HepG2 (cell line): ENCODE results near the gene ENO4. TPM values are rescaled to one million over a fixed set of nuclear protein-coding genes. Genes with fewer than 3 reads are reported as not detected.

Source experiments
- ATAC-seq: fragments of 200-7000 bp; cut with Tn5 transposase; 3 replicates; pipeline ENCODE4 v1.9.1; 2020; ENCODE audit warnings: mild to moderate bottlenecking, moderate library complexity
- BruUV-seq: library from RNA; stranded (reverse); fragments of 400-500 nt; replicated peaks from 2 replicates; lab custom pipeline; 2021; lab: Mats Ljungman, UMichigan
- CTCF ChIA-PET: fragments of 300-600 bp; formaldehyde crosslinking; extraction: SDS; loops from one replicate; lab custom pipeline; 2021; ENCODE audit warnings: low total read pairs, inconsistent platforms, low intra/inter-chr PET ratio; lab: Yijun Ruan, JAX
- POLR2A ChIA-PET: fragments of 350-600 bp; sonication (Branson Sonifier 250); formaldehyde crosslinking; loops from one replicate; lab custom pipeline; 2020; ENCODE audit warnings: antibody characterized with exemption, inconsistent platforms; lab: Yijun Ruan, JAX
- DNase-seq: peaks from one replicate; pipeline ENCODE4 v3.0.0-alpha.2; 2015; ENCODE audit warnings: low spot score
- FAIRE-seq: peaks from 3 replicates; lab custom pipeline; 2011; peaks lifted over from hg19 to GRCh38; lab: Jason Lieb, UNC
- H2AFZ ChIP-seq: one replicate; pipeline ENCODE4 v1.6.1; 2011; ENCODE audit warnings: low read length, inconsistent platforms
- H3K27ac ChIP-seq: fragments of 300-600 bp; 3 replicates; pipeline ENCODE4 v1.8.0; 2011; ENCODE audit warnings: mixed run types, mild to moderate bottlenecking, mixed read lengths, low read length, inconsistent platforms; ENCODE audit not compliant: insufficient read depth; ENCODE audit errors: extremely low read length
- H3K27me3 ChIP-seq, 2 experiments: fragments of 200-600 bp in 1 of 2; 2 replicates in 1 of 2; 3 replicates in 1 of 2; pipeline versions ENCODE4 v1.6.0 to v1.8.0; 2011; ENCODE audit warnings: low read length in 2 of 2, mild to moderate bottlenecking in 2 of 2, moderate library complexity in 2 of 2, inconsistent platforms in 1 of 2; ENCODE audit not compliant: insufficient read depth in 2 of 2, control insufficient read depth in 1 of 2
- H3K36me3 ChIP-seq, 2 experiments: fragments of 200-600 bp in 1 of 2; replicated peaks in 1 of 2; 2 replicates in 1 of 2; 3 replicates in 1 of 2; pipeline versions ENCODE4 v1.5.1 to v1.8.0; 2011; ENCODE audit warnings: low read length in 2 of 2, inconsistent platforms in 1 of 2; ENCODE audit not compliant: insufficient read depth in 2 of 2, control insufficient read depth in 1 of 2
- H3K4me1 ChIP-seq: 2 replicates; pipeline ENCODE4 v1.5.1; 2012; ENCODE audit warnings: low read length, inconsistent platforms; ENCODE audit not compliant: insufficient read depth
- H3K4me2 ChIP-seq: 2 replicates; pipeline ENCODE4 v1.6.0; 2011; ENCODE audit warnings: low read depth, low read length, inconsistent platforms
- H3K4me3 ChIP-seq, 3 experiments: fragments of 200-600 bp in 1 of 3; sonication (generic), shearing (Covaris generic) in 1 of 3; replicated peaks in 1 of 3; 2 replicates each; pipeline ENCODE4 v1.5.1; 2011 to 2016; ENCODE audit warnings: low read length in 3 of 3, inconsistent platforms in 2 of 3, low read depth in 2 of 3, mild to moderate bottlenecking in 2 of 3, control low read depth in 1 of 3, mixed read lengths in 1 of 3; ENCODE audit not compliant: insufficient read depth in 1 of 3
- H3K79me2 ChIP-seq: one replicate; pipeline ENCODE4 v1.6.1; 2011; ENCODE audit warnings: low read length, inconsistent platforms; ENCODE audit not compliant: insufficient read depth
- H3K9ac ChIP-seq: 2 replicates; pipeline ENCODE4 v1.6.0; 2011; ENCODE audit warnings: mild to moderate bottlenecking, low read depth, low read length, inconsistent platforms; ENCODE audit not compliant: insufficient read depth
- H3K9me3 ChIP-seq: 2 replicates; pipeline ENCODE4 v1.5.1; 2012; ENCODE audit warnings: mild to moderate bottlenecking, low read length
- H4K20me1 ChIP-seq: 2 replicates; pipeline ENCODE4 v1.6.0; 2011; ENCODE audit warnings: inconsistent platforms, mild to moderate bottlenecking, low read length, moderate library complexity; ENCODE audit not compliant: insufficient read depth
- BRF2 ChIP-seq: sonication (generic); formaldehyde crosslinking; IDR thresholded peaks from 2 replicates; pipeline ENCODE4 v1.8.1; 2022; ENCODE audit warnings: mild to moderate bottlenecking, missing genetic modification reagents
- CCDC6 ChIP-seq: sonication (generic); formaldehyde crosslinking; IDR thresholded peaks from 2 replicates; pipeline ENCODE4 v1.8.1; 2022; ENCODE audit warnings: mild to moderate bottlenecking, missing genetic modification reagents, moderate library complexity
- CREBL2 ChIP-seq: sonication (generic); formaldehyde crosslinking; IDR thresholded peaks from 2 replicates; pipeline ENCODE4 v1.8.1; 2023; ENCODE audit warnings: missing genetic modification reagents, mild to moderate bottlenecking, borderline replicate concordance
- E2F5 ChIP-seq: sonication (generic); formaldehyde crosslinking; conservative IDR thresholded peaks from 2 replicates; pipeline ENCODE4 v1.4.0; 2020; ENCODE audit warnings: missing genetic modification reagents
- EEA1 ChIP-seq: sonication (generic); formaldehyde crosslinking; IDR thresholded peaks from 2 replicates; pipeline ENCODE4 v1.5.1; 2020; ENCODE audit warnings: mild to moderate bottlenecking, missing genetic modification reagents, borderline replicate concordance
- EP300 ChIP-seq, 3 experiments: sonication (generic) in 1 of 3; formaldehyde crosslinking in 1 of 3; IDR thresholded peaks; 2 replicates each; pipeline versions ENCODE4 v1.5.1 to v1.6.1; 2011 to 2020; ENCODE audit warnings: low read depth in 2 of 3, low read length in 2 of 3, borderline replicate concordance in 1 of 3, improper control_type of control experiment in 1 of 3, mild to moderate bottlenecking in 1 of 3, missing genetic modification reagents in 1 of 3, moderate library complexity in 1 of 3
- ERF ChIP-seq: IDR thresholded peaks from 2 replicates; pipeline ENCODE4 v1.6.1; 2018; ENCODE audit warnings: missing biosample characterization, missing genetic modification reagents
- FLYWCH1 ChIP-seq: sonication (generic); formaldehyde crosslinking; IDR thresholded peaks from 2 replicates; pipeline ENCODE4 v1.8.1; 2023; ENCODE audit warnings: mild to moderate bottlenecking, missing genetic modification reagents
- FOXJ3 ChIP-seq: sonication (generic); formaldehyde crosslinking; IDR thresholded peaks from 2 replicates; pipeline ENCODE4 v1.4.0; 2020; ENCODE audit warnings: missing genetic modification reagents, mild to moderate bottlenecking, borderline replicate concordance
- KDM2A ChIP-seq: sonication (generic); formaldehyde crosslinking; IDR thresholded peaks from 2 replicates; pipeline ENCODE4 v1.4.0; 2020; ENCODE audit warnings: low read depth, missing genetic modification reagents, borderline replicate concordance
- LRRFIP1 ChIP-seq: sonication (generic); formaldehyde crosslinking; conservative IDR thresholded peaks from 2 replicates; pipeline ENCODE4 v1.4.0; 2020; ENCODE audit warnings: missing genetic modification reagents
- MYC ChIP-seq: sonication (generic); formaldehyde crosslinking; IDR thresholded peaks from 2 replicates; pipeline ENCODE4 v1.9.0; 2021; ENCODE audit warnings: missing genetic modification reagents, borderline replicate concordance
- PAF1 ChIP-seq: IDR thresholded peaks from 2 replicates; pipeline ENCODE4 v1.6.1; 2016; ENCODE audit warnings: missing genetic modification reagents, missing compliant biosample characterization
- TAF1 ChIP-seq: sonication (generic); formaldehyde crosslinking; IDR thresholded peaks from 2 replicates; pipeline ENCODE4 v1.4.0; 2020; ENCODE audit warnings: missing genetic modification reagents
- ZNF232 ChIP-seq: sonication (generic); formaldehyde crosslinking; IDR thresholded peaks from 2 replicates; pipeline ENCODE4 v1.4.0; 2020; ENCODE audit warnings: missing genetic modification reagents, borderline replicate concordance
- ZNF768 ChIP-seq: sonication (generic); formaldehyde crosslinking; IDR thresholded peaks from 2 replicates; pipeline ENCODE4 v1.4.0; 2020; ENCODE audit warnings: missing genetic modification reagents
- ZNF781 ChIP-seq: sonication (generic); formaldehyde crosslinking; IDR thresholded peaks from 2 replicates; pipeline ENCODE4 v1.5.1; 2020; ENCODE audit warnings: borderline replicate concordance, mild to moderate bottlenecking, missing genetic modification reagents; ENCODE audit errors: not compliant biosample characterization
- ZNF784 ChIP-seq: sonication (generic); formaldehyde crosslinking; IDR thresholded peaks from 2 replicates; pipeline ENCODE4 v1.5.1; 2020; ENCODE audit warnings: missing genetic modification reagents, mild to moderate bottlenecking, borderline replicate concordance
- WGBS: methylation state at CpG from one replicate; pipeline ENCODE4 v1.1.6; 2017; ENCODE audit warnings: low lambda C conversion rate; 5-methylcytosine and 5-hydroxymethylcytosine counted together
- in situ Hi-C: cut with HindIII; loops from 2 replicates; pipeline ENCODE4 v1.10.0; 2017; ENCODE audit warnings: low pct_unique_long_range_greater_than_20kb; ENCODE audit not compliant: extremely low pct_ligation_motif_present
- intact Hi-C: fragments of 100-400 bp; cut with micrococcal nuclease; formaldehyde crosslinking; loops from one replicate; pipeline ENCODE4 v1.10.0; 2022; ENCODE audit not compliant: unreplicated experiment
- polyA plus RNA-seq, 8 experiments: library from polyadenylated mRNA; depleted of rRNA in 3 of 8; stranded (reverse) in 7 of 8; unstranded in 1 of 8; fragments of >200 nt; fragmentation: Illumina TruSeq in 4 of 8; extraction: Trizol in 4 of 8; gene quantifications; 2 replicates each; pipeline versions ENCODE4 v1.2.1 to v1.2.3, GENCODE V29; 2011 to 2016; ENCODE audit warnings: low read depth in 4 of 8, missing spikeins in 1 of 8, mixed read lengths in 1 of 8; ENCODE audit not compliant: insufficient read depth in 1 of 8
- total RNA-seq, 5 experiments: library from RNA; depleted of rRNA; stranded (reverse); fragments of >200 nt; fragmentation: Illumina TruSeq; extraction: Trizol; gene quantifications; 2 replicates each; pipeline ENCODE4 v1.2.3, GENCODE V29; 2016; ENCODE audit warnings: low read depth in 1 of 5

Gene ENO4
- total and polyA plus RNA-seq, 2 of the 13 experiments (the other 11 are each of a cell fraction or from before 2014, with no cell fraction given), result not detected

GRCh38 chr10:116817780-116818343 lies 31.4 kb upstream of the ENO4 start:
- Histone ChIP-seq H3K27ac (no peak overlapping the region), H3K36me3 (no peaks in the 10 kb centered on the region), H3K4me2 (no peak overlapping the region), H3K4me3 (no peak overlapping the region), H3K9ac (no peak overlapping the region), H2AFZ (no peak overlapping the region), H3K9me3 (no peaks in the 10 kb centered on the region), H4K20me1 (0 out of 2 replicates have a peak, but pooled peaks cover 4% of the 10 kb centered on the region), H3K27me3 (peaks cover 2 to 7% of the 10 kb centered on the region in 2 experiments; a peak in 1 of 5 replicates), H3K4me1 (no peaks in the 10 kb centered on the region), H3K79me2 (no peaks in the 10 kb centered on the region)
- BruUV-seq, result no TSS peak
- no peak; the same call in 2 of the 3 replicates for ATAC-seq
- no peak for FAIRE-seq
- ChIA-PET POLR2A (no interaction called here), CTCF (no interaction called here)
- intact Hi-C loops, result no loop called here
- 37% methylated on average over 6 of the region's 8 CpGs for WGBS
- in situ Hi-C loops, result no loop called here
- DNase-seq, result no peak
- TF ChIP-seq EP300 (IDR thresholded peaks at IDR 0.05; ENCODE audit: low read depth in 2 of 2, low read length in 2 of 2) (no peak), EP300 (CRISPR knock-in tag; IDR thresholded peaks at IDR 0.05; ENCODE audit: borderline replicate concordance) (no peak), FLYWCH1 (CRISPR knock-in tag) (no peak), E2F5 (CRISPR knock-in tag) (no peak), TAF1 (CRISPR knock-in tag) (no peak), ZNF784 (CRISPR knock-in tag) (no peak), LRRFIP1 (no peak), ZNF781 (no peak), EEA1 (CRISPR knock-in tag) (no peak), KDM2A (CRISPR knock-in tag) (no peak), BRF2 (CRISPR knock-in tag) (no peak), ZNF768 (no peak), ZNF232 (CRISPR knock-in tag) (no peak), CREBL2 (CRISPR knock-in tag) (no peak), MYC (CRISPR knock-in tag) (no peak), FOXJ3 (no peak), CCDC6 (CRISPR knock-in tag) (no peak), ERF (CRISPR knock-in tag) (no peak), PAF1 (no peak)
